Sigmoid colon (tissue), 4 donors: ENCODE data around the gene PODXL.

ENCODE experiments used
- CTCF ChIP-seq, 4 experiments: fragments of 450-650 bp in 3 of 4; fragments of 200-600 bp in 1 of 4; IDR thresholded peaks; one replicate each; pipeline ENCODE4 v1.5.1; 2016 to 2019; ENCODE audit warnings: antibody characterized with exemption in 4 of 4, mild to moderate bottlenecking in 3 of 4, moderate library complexity in 2 of 4
- EP300 ChIP-seq, 4 donors: sonication (generic); formaldehyde crosslinking; IDR thresholded peaks; one replicate each; pipeline ENCODE4 v1.6.1; 2017; ENCODE audit warnings: antibody characterized with exemption in 4 of 4

GRCh38 chr7:131560061-131560460, 3.6 kb upstream of the PODXL start:
- TF ChIP-seq EP300 (IDR thresholded peaks at IDR 0.05): no peak
- TF ChIP-seq CTCF (IDR thresholded peaks at IDR 0.05): no peak
